ENCODE data around the gene GAS7. TPM values are rescaled to one million over a fixed set of nuclear protein-coding genes. Genes with fewer than 3 reads are reported as not detected.

The GAS7 gene
- total RNA-seq, 1 experiment from 2014 or later, result 4.1 TPM

DNA sequence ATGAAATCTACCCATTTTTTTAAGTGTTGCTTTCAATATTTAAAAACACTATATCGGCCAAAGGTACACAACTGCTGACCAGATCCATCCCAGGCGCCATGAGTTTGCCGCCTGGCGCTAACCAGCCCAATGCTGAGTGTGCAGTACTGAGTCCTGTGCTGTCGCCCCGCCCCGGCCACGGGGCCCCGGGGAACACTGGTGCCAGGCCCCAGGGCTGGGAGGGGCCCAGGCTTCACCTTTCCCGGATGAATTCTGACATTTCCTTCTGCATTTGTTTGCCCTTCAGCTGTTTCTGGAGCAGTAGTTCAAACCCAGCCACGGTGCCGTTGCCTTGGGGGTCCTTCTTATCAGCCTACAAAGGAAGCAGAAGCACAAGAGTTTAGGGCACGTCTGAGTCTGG lies 255.5 kb downstream of the GAS7 start (continued):
- no peak for TF ChIP-seq CTCF (IDR thresholded peaks at IDR 0.05 in 2 of 3, conservative IDR thresholded peaks at IDR 0.05 in 1 of 3; ENCODE audit: borderline replicate concordance in 1 of 3, insufficient read depth in 1 of 3, low read depth in 2 of 3, low read length in 2 of 3)
- no peak for TF ChIP-seq ZNF274 (IDR thresholded peaks at IDR 0.05; ENCODE audit: low read depth, low read length)
- no peak for TF ChIP-seq EZH2 (IDR thresholded peaks at IDR 0.05)
- no peak for TF ChIP-seq CEBPB (IDR thresholded peaks at IDR 0.05; ENCODE audit: low read depth)

GRCh38 chr17:9941305-9941704 lies 257.1 kb downstream of the GAS7 start:
- CTCF ChIA-PET, result interaction anchor here (1.4 kb wide), 1 partner anchor 17 kb away, joined by 4 read pairs; no protein-coding TSS in a partner anchor
- intact Hi-C loops (cut with micrococcal nuclease), result no loop called here

More at GRCh38 chr17:9941305-9941704, 257.1 kb downstream of the GAS7 start:
- RAD21 ChIA-PET (ENCODE audit: low non-redundant PET in 1 of 2, low total read pairs in 2 of 2, uncharacterized antibody in 2 of 2, unreplicated experiment in 2 of 2), result no interaction called here
- H3K9ac ChIP-seq (ENCODE audit: low read length), result no peak overlapping the region
- no peak for DNase-seq (ENCODE audit: low read depth, low spot score)
- BruUV-seq (replicated peaks), result no TSS peak
- H4K20me1 ChIP-seq (ENCODE audit: insufficient read depth), result no peaks in the 10 kb centered on the region
- H3K9me3 ChIP-seq (ENCODE audit: control insufficient read depth in 1 of 2, insufficient read depth in 1 of 2, low read depth in 1 of 2, low read length in 2 of 2), result no peaks in the 10 kb centered on the region
- ATAC-seq, result no peak
- no peak overlapping the region for H2AFZ ChIP-seq (ENCODE audit: low read depth, low read length, poor library complexity, severe bottlenecking)
- no peaks in the 10 kb centered on the region for H3K4me1 ChIP-seq (ENCODE audit: control insufficient read depth in 1 of 2, insufficient read depth in 2 of 2, low read length in 2 of 2)
- no peak for TF ChIP-seq TCF7L2 (IDR thresholded peaks at IDR 0.05; ENCODE audit: borderline replicate concordance, extremely low read depth, insufficient read depth, insufficient read length)
- TF ChIP-seq, protein P1, sequence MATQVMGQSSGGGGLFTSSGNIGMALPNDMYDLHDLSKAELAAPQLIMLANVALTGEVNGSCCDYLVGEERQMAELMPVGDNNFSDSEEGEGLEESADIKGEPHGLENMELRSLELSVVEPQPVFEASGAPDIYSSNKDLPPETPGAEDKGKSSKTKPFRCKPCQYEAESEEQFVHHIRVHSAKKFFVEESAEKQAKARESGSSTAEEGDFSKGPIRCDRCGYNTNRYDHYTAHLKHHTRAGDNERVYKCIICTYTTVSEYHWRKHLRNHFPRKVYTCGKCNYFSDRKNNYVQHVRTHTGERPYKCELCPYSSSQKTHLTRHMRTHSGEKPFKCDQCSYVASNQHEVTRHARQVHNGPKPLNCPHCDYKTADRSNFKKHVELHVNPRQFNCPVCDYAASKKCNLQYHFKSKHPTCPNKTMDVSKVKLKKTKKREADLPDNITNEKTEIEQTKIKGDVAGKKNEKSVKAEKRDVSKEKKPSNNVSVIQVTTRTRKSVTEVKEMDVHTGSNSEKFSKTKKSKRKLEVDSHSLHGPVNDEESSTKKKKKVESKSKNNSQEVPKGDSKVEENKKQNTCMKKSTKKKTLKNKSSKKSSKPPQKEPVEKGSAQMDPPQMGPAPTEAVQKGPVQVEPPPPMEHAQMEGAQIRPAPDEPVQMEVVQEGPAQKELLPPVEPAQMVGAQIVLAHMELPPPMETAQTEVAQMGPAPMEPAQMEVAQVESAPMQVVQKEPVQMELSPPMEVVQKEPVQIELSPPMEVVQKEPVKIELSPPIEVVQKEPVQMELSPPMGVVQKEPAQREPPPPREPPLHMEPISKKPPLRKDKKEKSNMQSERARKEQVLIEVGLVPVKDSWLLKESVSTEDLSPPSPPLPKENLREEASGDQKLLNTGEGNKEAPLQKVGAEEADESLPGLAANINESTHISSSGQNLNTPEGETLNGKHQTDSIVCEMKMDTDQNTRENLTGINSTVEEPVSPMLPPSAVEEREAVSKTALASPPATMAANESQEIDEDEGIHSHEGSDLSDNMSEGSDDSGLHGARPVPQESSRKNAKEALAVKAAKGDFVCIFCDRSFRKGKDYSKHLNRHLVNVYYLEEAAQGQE (IDR thresholded peaks at IDR 0.05; ENCODE audit: low read depth), result no peak
- TF ChIP-seq CEBPB (IDR thresholded peaks at IDR 0.05; ENCODE audit: low read depth), result no peak
- H3K27ac ChIP-seq (ENCODE audit: low read depth, low read length), result no peak overlapping the region
- no peaks in the 10 kb centered on the region for H3K9me2 ChIP-seq (ENCODE audit: insufficient read depth)
- POLR2A ChIA-PET, result no interaction called here
- H3K4me2 ChIP-seq (ENCODE audit: low read length), result no peak overlapping the region
- H3K4me3 ChIP-seq (replicated peaks in 1 of 2; ENCODE audit: low read depth in 1 of 2, low read length in 2 of 2), result no peak overlapping the region
- H3K36me3 ChIP-seq (ENCODE audit: control insufficient read depth in 1 of 2, insufficient read depth in 2 of 2, low read length in 2 of 2), result no peaks in the 10 kb centered on the region
- H3K79me2 ChIP-seq (ENCODE audit: insufficient read depth, low read length), result no peaks in the 10 kb centered on the region
- H3K27me3 ChIP-seq (ENCODE audit: insufficient read depth, low read length), result no peaks in the 10 kb centered on the region

Data from HCT116 (cell line).